Lung (tissue), 12 donors: Measurements from ENCODE around the gene EPHA4. TPM values are rescaled to one million over a fixed set of nuclear protein-coding genes. Genes with fewer than 3 reads are reported as not detected.

ENCODE experiments used
- ATAC-seq: fragments of 200-7000 bp; cut with Tn5 transposase; one replicate; pipeline ENCODE4 v1.9.1; 2020; ENCODE audit warnings: moderate number of reproducible peaks; ENCODE audit not compliant: insufficient read depth, low FRiP score
- DNase-seq, 3 donors: peaks; one replicate each; pipeline ENCODE4 v3.0.0-alpha.2; 2013 to 2017
- H3K27ac ChIP-seq, 2 donors: one replicate each; pipeline ENCODE4 v1.5.1; 2013; ENCODE audit warnings: mild to moderate bottlenecking in 2 of 2, moderate library complexity in 2 of 2, control low read depth in 1 of 2, inconsistent platforms in 1 of 2, low read depth in 1 of 2, low read length in 1 of 2
- H3K27me3 ChIP-seq, 3 donors: one replicate each; pipeline ENCODE4 v1.5.1; 2013; ENCODE audit warnings: low read length in 2 of 3; ENCODE audit not compliant: control insufficient read depth in 3 of 3, insufficient read depth in 3 of 3
- H3K36me3 ChIP-seq, 4 donors: one replicate each; pipeline ENCODE4 v1.5.1; 2013; ENCODE audit warnings: low read length in 4 of 4, mild to moderate bottlenecking in 1 of 4, moderate library complexity in 1 of 4; ENCODE audit not compliant: control insufficient read depth in 4 of 4, insufficient read depth in 4 of 4
- H3K4me1 ChIP-seq, 5 donors: one replicate each; pipeline ENCODE4 v1.5.1; 2013; ENCODE audit warnings: low read length in 5 of 5, mild to moderate bottlenecking in 2 of 5, moderate library complexity in 1 of 5; ENCODE audit not compliant: control insufficient read depth in 5 of 5, insufficient read depth in 5 of 5
- H3K4me3 ChIP-seq: one replicate; pipeline ENCODE4 v1.5.1; 2013; ENCODE audit warnings: mild to moderate bottlenecking, control low read depth, moderate library complexity
- H3K9ac ChIP-seq, 2 donors: one replicate each; pipeline ENCODE4 v1.5.1; 2013; ENCODE audit warnings: low read length in 2 of 2, control low read depth in 1 of 2; ENCODE audit not compliant: insufficient read depth in 1 of 2
- H3K9me3 ChIP-seq, 4 donors: one replicate each; pipeline ENCODE4 v1.5.1; 2013; ENCODE audit warnings: low read length in 3 of 4, mild to moderate bottlenecking in 1 of 4, moderate library complexity in 1 of 4; ENCODE audit not compliant: control insufficient read depth in 4 of 4, insufficient read depth in 3 of 4
- CTCF ChIP-seq: IDR thresholded peaks from 2 replicates; pipeline ENCODE4 v1.5.1; 2012; ENCODE audit warnings: mild to moderate bottlenecking; ENCODE audit errors: control extremely low read depth, extremely low read depth
- WGBS, 2 donors: extraction: QIAGEN DNeasy Blood & Tissue Kit; methylation state at CpG; one replicate each; pipeline ENCODE4 v1.1.7; 2013; 5-methylcytosine and 5-hydroxymethylcytosine counted together
- polyA plus RNA-seq, 2 donors: library from polyadenylated mRNA; stranded (reverse); fragments of 200-250 nt; gene quantifications; one replicate each; pipeline ENCODE4 v1.2.1, GENCODE V29; 2013
- total RNA-seq, 2 donors: library from RNA; depleted of rRNA in 1 of 2; stranded (reverse); fragments of >200 nt in 1 of 2; gene quantifications; one replicate each; pipeline ENCODE4 v1.2.1, GENCODE V29; 2014 to 2021
- donor health status: control.
- donor health status: control.
- donor health status: Bipolar disorder and iron deficiency.
- donor health status: healthy.
- donor health status: DM: yes; HTN: yes; CAD: no.

The EPHA4 gene
- total and polyA plus RNA-seq, 4 donors: 2.5 to 28.8 (median 14.7) TPM

GRCh38 chr2:221484761-221485502 lies 87.2 kb downstream of the EPHA4 start:
- Histone ChIP-seq H3K27ac (no peak overlapping the region), H3K9me3 (no peaks in the 10 kb centered on the region), H3K4me3 (no peak overlapping the region), H3K4me1 (peaks cover 0 to 11% (median 0%) of the 10 kb centered on the region in 5 donors), H3K9ac (no peak overlapping the region), H3K27me3 (no peaks in the 10 kb centered on the region), H3K36me3 (no peaks in the 10 kb centered on the region)
- ATAC-seq: no peak
- TF ChIP-seq CTCF: no peak
- 93 to 94% methylated on average over 8 of the region's 8 CpGs for whole genome bisulfite sequencing, 2 donors
- no peak for DNase-seq

GRCh38 chr2:221482666-221483455 lies 89.2 kb downstream of the EPHA4 start:
- 67 to 84% methylated on average over 12 of the region's 12 CpGs for WGBS, 2 donors
- TF ChIP-seq CTCF: no peak
- Histone ChIP-seq H3K27me3 (no peaks in the 10 kb centered on the region), H3K9me3 (no peaks in the 10 kb centered on the region), H3K9ac (peak overlapping the region in 1 of 2 donors; percentile 40), H3K4me1 (peaks cover 0 to 11% (median 0%) of the 10 kb centered on the region in 5 donors), H3K27ac (no peak overlapping the region), H3K4me3 (no peak overlapping the region), H3K36me3 (no peaks in the 10 kb centered on the region)
- DNase-seq (peak; percentile 46 to 75 (median 67)), ATAC-seq (no peak)

- ATAC-seq: no peak
- Histone ChIP-seq H3K9ac (no peak overlapping the region), H3K4me1 (peaks cover 0 to 11% (median 1%) of the 10 kb centered on the region in 5 donors), H3K4me3 (no peak overlapping the region), H3K27me3 (no peaks in the 10 kb centered on the region), H3K36me3 (no peaks in the 10 kb centered on the region), H3K27ac (no peak overlapping the region), H3K9me3 (peaks cover 0 to 2% (median 0%) of the 10 kb centered on the region in 4 donors)
- TF ChIP-seq CTCF: no peak
- 95 to 98% methylated on average over 3 of the region's 3 CpGs for WGBS, 2 donors
- DNase-seq: no peak
Measured at GRCh38 chr2:221480821-221481220, 91.3 kb downstream of the EPHA4 start.
